Motor neuron (in vitro differentiated cells): Measurements from ENCODE around the gene CXCR4. TPM values are rescaled to one million over a fixed set of nuclear protein-coding genes. Genes with fewer than 3 reads are reported as not detected.
"Not testable (repeated sequence)": the region's sequence is repeated elsewhere in the genome, so short reads cannot be mapped to it uniquely, and the experiment has no call there.

Source experiments
- ATAC-seq, 8 experiments: fragments of 200-7000 bp; cut with Tn5 transposase; replicated peaks in 6 of 8; 2 replicates each; pipeline ENCODE4 v1.8.0; 2021; ENCODE audit warnings: mild to moderate bottlenecking in 8 of 8, moderate library complexity in 8 of 8
- H3K27ac ChIP-seq, 2 donors: fragments of 250-450 bp; sonication (Bioruptor Pico); 2 replicates each; pipeline ENCODE4 v1.9.0; 2021; ENCODE audit warnings: antibody characterized with exemption in 2 of 2, mild to moderate bottlenecking in 2 of 2, moderate library complexity in 1 of 2
- H3K4me1 ChIP-seq, 2 donors: fragments of 250-450 bp; sonication (Bioruptor Pico); replicated peaks in 1 of 2; 2 replicates each; pipeline ENCODE4 v1.6.1; 2021; ENCODE audit warnings: antibody characterized with exemption in 2 of 2, mild to moderate bottlenecking in 2 of 2, moderate library complexity in 1 of 2
- H3K4me3 ChIP-seq, 5 donors: fragments of 250-450 bp; sonication (Bioruptor Pico); 2 replicates each; pipeline ENCODE4 v1.9.0; 2021; ENCODE audit warnings: antibody characterized with exemption in 5 of 5, mild to moderate bottlenecking in 5 of 5, moderate library complexity in 4 of 5
- WGBS, 10 experiments: fragments of 450-650 bp; shearing (Covaris generic); methylation state at CpG; one replicate each; pipeline ENCODE4 v1.0.0; 2022; 5-methylcytosine and 5-hydroxymethylcytosine counted together
- in situ Hi-C, 9 experiments: fragments of 400-800 bp; cut with MboI; loops; one replicate each; pipeline ENCODE4 v1.15.0; 2021; ENCODE audit warnings: low sequenced_read_pairs in 9 of 9, low pct_unique_long_range_greater_than_20kb in 2 of 9; ENCODE audit not compliant: unreplicated experiment in 9 of 9
- total RNA-seq, 8 experiments: library from RNA; unstranded; fragments of 300-600 nt; gene quantifications; 2 replicates each; pipeline versions ENCODE4 v1.2.3 to v1.2.4, GENCODE V29; 2022

Gene CXCR4
- total RNA-seq, 8 experiments from 2014 or later: 0.36 to 112 (median 32.3) TPM

GRCh38 chr2:136080114-136080513 is 37.8 kb downstream of the CXCR4 start:
- WGBS, 10 experiments: 10 to 83% (median 48%) methylated on average over 2 of the region's 2 CpGs; no CpG with 5 or more reads in 5 of the 10 experiments
- Histone ChIP-seq H3K4me3 (no peak overlapping the region), H3K4me1 (peaks cover 0 to 3% of the 10 kb centered on the region in 2 donors), H3K27ac (no peak overlapping the region)
- no peak for ATAC-seq
- in situ Hi-C loops: no loop called here

- H3K27ac ChIP-seq: no peak overlapping the region
- ATAC-seq: no peak
- 18 to 100% (median 87%) methylated on average over 1 to 5 of the region's 5 CpGs for WGBS, 10 experiments
- H3K4me3 ChIP-seq: no peak overlapping the region
- H3K4me1 ChIP-seq: peaks cover 0 to 7% of the 10 kb centered on the region in 2 donors
- in situ Hi-C loops: no loop called here
Measured at GRCh38 chr2:136077107-136077506, 40.8 kb downstream of the CXCR4 start.

- 22 to 93% (median 84%) methylated on average over 2 to 10 of the region's 12 CpGs; no CpG with 5 or more reads in 2 of the 10 experiments for WGBS, 10 experiments
Measured at GRCh38 chr2:136075476-136075875, 42.5 kb downstream of the CXCR4 start.

GRCh38 chr2:136072621-136073020 is 45.3 kb downstream of the CXCR4 start:
- WGBS, 10 experiments: 0 to 100% (median 77%) methylated on average over 1 to 3 of the region's 3 CpGs; no CpG with 5 or more reads in 2 of the 10 experiments

More at GRCh38 chr2:136075476-136075875, 42.5 kb downstream of the CXCR4 start:
- in situ Hi-C loops: no loop called here
- ATAC-seq: peak in 5 of 8 experiments; percentile 11 to 59 (median 53)
- Histone ChIP-seq H3K4me1 (peaks cover 0 to 7% of the 10 kb centered on the region in 2 donors), H3K27ac (no peak overlapping the region), H3K4me3 (no peak overlapping the region)

GRCh38 chr2:136071887-136072286 is 46.1 kb downstream of the CXCR4 start:
- WGBS, 10 experiments: 8 to 100% (median 60%) methylated on average over 1 to 4 of the region's 4 CpGs; no CpG with 5 or more reads in 3 of the 10 experiments
- in situ Hi-C loops, ATAC-seq, H3K4me3 ChIP-seq, H3K27ac ChIP-seq: not testable (repeated sequence)
- H3K4me1 ChIP-seq: peaks cover 32 to 43% of the 10 kb centered on the region in 2 donors

More at GRCh38 chr2:136072621-136073020, 45.3 kb downstream of the CXCR4 start:
- no peak overlapping the region for H3K27ac ChIP-seq
- in situ Hi-C loops: no loop called here
- H3K4me3 ChIP-seq: no peak overlapping the region
- peaks cover 26 to 36% of the 10 kb centered on the region in 2 donors for H3K4me1 ChIP-seq
- no peak for ATAC-seq

GRCh38 chr2:136070913-136071312 is 47.0 kb downstream of the CXCR4 start:
- WGBS, 10 experiments: 43 to 100% (median 90%) methylated on average over 2 to 4 of the region's 4 CpGs
- ATAC-seq: no peak
- H3K27ac ChIP-seq: no peak overlapping the region
- peaks cover 34 to 44% of the 10 kb centered on the region in 2 donors for H3K4me1 ChIP-seq
- in situ Hi-C loops: no loop called here
- no peak overlapping the region for H3K4me3 ChIP-seq

GRCh38 chr2:136069773-136070172 is 48.2 kb downstream of the CXCR4 start:
- Histone ChIP-seq H3K4me1 (peaks cover 45 to 48% of the 10 kb centered on the region in 2 donors), H3K27ac (no peak overlapping the region), H3K4me3 (no peak overlapping the region)
- 40 to 100% (median 58%) methylated on average over 1 to 3 of the region's 3 CpGs; no CpG with 5 or more reads in 2 of the 10 experiments for WGBS, 10 experiments
- peak in 5 of 8 experiments; percentile 43 to 77 (median 53) for ATAC-seq
- in situ Hi-C loops: no loop called here

- 15 to 86% (median 38%) methylated on average over 1 to 4 of the region's 4 CpGs; no CpG with 5 or more reads in 1 of the 10 experiments for whole genome bisulfite sequencing, 10 experiments
- Histone ChIP-seq H3K4me1 (peaks cover 54% of the 10 kb centered on the region in 2 donors), H3K4me3 (no peak overlapping the region), H3K27ac (peak overlapping the region in 1 of 2 donors; percentile 56)
- in situ Hi-C loops: no loop called here
- ATAC-seq: peak in 3 of 8 experiments; percentile 9 to 50 (median 32)
Measured at GRCh38 chr2:136068581-136069227, 49.2 kb downstream of the CXCR4 start.

- no peak overlapping the region for H3K4me3 ChIP-seq
- peaks cover 55 to 57% of the 10 kb centered on the region in 2 donors for H3K4me1 ChIP-seq
- 0 to 64% (median 39%) methylated on average over 1 to 9 of the region's 11 CpGs for WGBS, 10 experiments
- H3K27ac ChIP-seq: peak overlapping the region; percentile 29 to 56
- peak in 7 of 8 experiments; percentile 12 to 63 (median 39) for ATAC-seq
- in situ Hi-C loops: no loop called here
Measured at GRCh38 chr2:136067897-136068580, 49.9 kb downstream of the CXCR4 start.

GRCh38 chr2:136067459-136067858 is 50.5 kb downstream of the CXCR4 start:
- 27 to 100% (median 53%) methylated on average over 1 to 9 of the region's 10 CpGs for whole genome bisulfite sequencing, 10 experiments
- in situ Hi-C loops: no loop called here
- Histone ChIP-seq H3K27ac (peak overlapping the region; percentile 29 to 53), H3K4me1 (peaks cover 61 to 63% of the 10 kb centered on the region in 2 donors), H3K4me3 (no peak overlapping the region)
- ATAC-seq: peak in 1 of 8 experiments; percentile 10

GRCh38 chr2:136065907-136066306 is 52.0 kb downstream of the CXCR4 start:
- H3K4me3 ChIP-seq: no peak overlapping the region
- H3K27ac ChIP-seq: no peak overlapping the region
- in situ Hi-C loops: no loop called here
- WGBS, 10 experiments: 0 to 100% (median 40%) methylated on average over 1 to 3 of the region's 3 CpGs; no CpG with 5 or more reads in 3 of the 10 experiments
- ATAC-seq: no peak
- peaks cover 70 to 77% of the 10 kb centered on the region in 2 donors for H3K4me1 ChIP-seq

GRCh38 chr2:136065384-136065783 is 52.6 kb downstream of the CXCR4 start:
- in situ Hi-C loops: no loop called here
- 33 to 86% (median 50%) methylated on average over 1 to 2 of the region's 2 CpGs; no CpG with 5 or more reads in 3 of the 10 experiments for WGBS, 10 experiments
- no peak overlapping the region for H3K27ac ChIP-seq
- ATAC-seq: peak in 3 of 8 experiments; percentile 5 to 47 (median 21)
- no peak overlapping the region for H3K4me3 ChIP-seq
- H3K4me1 ChIP-seq: peaks cover 69 to 79% of the 10 kb centered on the region in 2 donors
